PFSK-1 (cell line): Measurements from ENCODE around the gene NEUROG3.

ENCODE experiments used
- POLR2AphosphoS5 ChIP-seq: IDR thresholded peaks from 2 replicates; pipeline ENCODE4 v1.6.1; 2012; ENCODE audit warnings: low read depth, mild to moderate bottlenecking, control low read depth, low read length, moderate library complexity
- REST ChIP-seq, 2 experiments: IDR thresholded peaks; 2 replicates each; pipeline versions ENCODE4 v1.6.1 to v1.8.0; 2011 to 2012; ENCODE audit warnings: low read depth in 2 of 2, low read length in 2 of 2, control low read depth in 1 of 2, inconsistent platforms in 1 of 2, mild to moderate bottlenecking in 1 of 2, moderate library complexity in 1 of 2; ENCODE audit not compliant: insufficient read depth in 1 of 2
- SIN3A ChIP-seq: IDR thresholded peaks from 2 replicates; pipeline ENCODE4 v1.6.1; 2012; ENCODE audit warnings: mild to moderate bottlenecking, low read length, moderate library complexity, borderline replicate concordance; ENCODE audit not compliant: insufficient read depth
- TAF1 ChIP-seq: IDR thresholded peaks from 2 replicates; pipeline ENCODE4 v1.6.1; 2012; ENCODE audit warnings: low read length, control low read depth, borderline replicate concordance; ENCODE audit not compliant: insufficient read depth

- TF ChIP-seq REST (IDR thresholded peaks at IDR 0.05; ENCODE audit: insufficient read depth in 1 of 2, low read depth in 2 of 2, low read length in 2 of 2): no peak
- TF ChIP-seq TAF1: no peak
- TF ChIP-seq SIN3A: no peak
- TF ChIP-seq POLR2AphosphoS5: no peak
Measured at GRCh38 chr10:69537449-69537848, 35.8 kb downstream of the NEUROG3 start.
